KOPT-K1 (cell line): ENCODE data around the gene ST7.

Source experiments
- H3K27ac ChIP-seq: fragments of 200-600 bp; sonication (generic); 2 replicates; pipeline ENCODE4 v1.5.1; 2016; ENCODE audit warnings: antibody characterized with exemption, mild to moderate bottlenecking, low read depth, low read length; ENCODE audit not compliant: poor library complexity, severe bottlenecking
- H3K36me3 ChIP-seq: fragments of 200-600 bp; sonication (generic); 2 replicates; pipeline ENCODE4 v1.5.1; 2017; ENCODE audit warnings: antibody characterized with exemption, mild to moderate bottlenecking, low read length, moderate library complexity; ENCODE audit not compliant: insufficient read depth
- H3K9me3 ChIP-seq: fragments of 200-600 bp; sonication (generic); 2 replicates; pipeline ENCODE4 v1.5.1; 2017; ENCODE audit warnings: antibody characterized with exemption, low read length, mild to moderate bottlenecking; ENCODE audit not compliant: insufficient read depth, poor library complexity, severe bottlenecking

The ST7 gene

DNA sequence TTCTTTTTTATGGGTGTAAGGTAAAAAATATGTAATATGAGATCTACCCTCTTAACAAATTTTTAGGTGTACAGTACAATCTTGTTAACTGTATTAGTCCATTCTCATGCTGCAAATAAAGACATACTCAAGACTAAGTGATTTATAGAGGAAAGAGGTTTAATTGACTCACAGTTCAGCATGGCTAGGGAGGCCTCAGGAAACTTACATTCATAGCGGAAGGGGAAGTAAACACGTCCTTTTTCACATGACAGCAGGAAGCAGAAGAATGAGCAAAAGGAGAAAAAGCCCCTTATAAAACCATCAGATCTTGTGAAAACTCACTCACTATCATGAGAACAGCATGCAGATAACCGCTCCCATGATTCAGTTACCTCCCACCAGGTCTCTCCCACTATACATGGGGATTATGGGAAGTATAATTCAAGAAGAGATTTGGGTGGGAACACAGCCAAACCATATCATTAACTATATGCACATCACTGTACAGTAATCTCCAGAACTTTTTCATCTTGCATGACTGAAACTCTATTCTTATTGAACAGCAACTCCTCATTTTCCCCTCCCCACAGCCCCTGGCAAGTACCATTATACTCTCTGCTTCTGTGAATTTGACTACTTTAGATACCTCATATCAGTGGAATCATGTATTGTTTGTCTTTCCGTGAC, 242.2 kb downstream of the ST7 start:
- Histone ChIP-seq H3K9me3 (no peaks in the 10 kb centered on the region), H3K27ac (no peak overlapping the region), H3K36me3 (no peaks in the 10 kb centered on the region)

DNA sequence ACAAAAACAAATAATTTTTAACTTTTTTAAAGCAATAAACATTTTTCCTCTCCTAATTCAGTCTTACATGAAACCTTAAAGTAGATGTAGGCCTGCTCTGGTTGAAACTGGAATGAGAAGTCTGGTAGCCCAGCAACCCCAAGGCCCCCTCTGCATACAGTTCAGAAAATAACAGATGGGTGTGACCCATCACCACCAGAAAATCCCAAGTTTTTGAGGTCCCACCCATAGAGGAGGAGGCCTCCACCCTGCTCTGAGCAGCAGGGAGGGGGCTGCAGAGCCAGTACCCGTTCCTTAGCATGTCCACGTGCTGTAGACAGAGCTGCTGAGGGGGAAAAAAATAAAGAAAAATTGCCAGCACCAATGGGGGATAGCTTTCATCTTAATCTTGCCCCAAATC, 246.8 kb downstream of the ST7 start:
- H3K36me3 ChIP-seq = no peaks in the 10 kb centered on the region
- H3K27ac ChIP-seq = no peak overlapping the region
- H3K9me3 ChIP-seq = no peaks in the 10 kb centered on the region

DNA sequence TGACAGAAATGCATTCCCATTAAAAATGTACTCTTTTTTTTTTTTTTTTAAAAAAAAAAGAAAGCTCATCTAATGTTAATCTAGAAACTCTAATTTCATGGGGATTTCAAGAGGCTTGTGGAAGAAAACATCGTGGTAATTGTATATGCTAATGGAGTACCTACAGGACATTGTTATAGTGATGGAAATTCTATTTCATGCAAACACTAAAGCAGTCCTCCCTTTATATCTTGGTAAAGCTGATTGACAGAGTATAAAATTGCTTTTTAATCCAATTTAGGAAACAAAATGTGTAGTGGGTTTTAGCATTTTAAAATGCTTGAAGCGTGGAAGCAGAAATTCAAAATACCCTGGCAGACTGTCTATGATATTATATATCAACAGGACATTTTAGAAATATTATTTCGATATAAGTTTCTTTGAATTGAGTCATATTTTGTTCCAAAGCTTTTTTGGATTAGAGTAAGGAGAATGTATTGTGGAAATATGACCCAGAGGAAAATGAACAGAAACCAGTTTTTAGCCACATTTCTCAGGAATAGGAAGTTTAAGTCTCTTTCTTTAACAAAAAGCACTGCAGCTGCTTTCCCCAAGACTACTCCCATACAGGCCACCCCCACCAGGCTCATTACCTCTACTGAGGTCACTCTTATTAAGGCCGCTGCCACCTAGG, 247.6 kb downstream of the ST7 start:
- Histone ChIP-seq H3K9me3 (no peaks in the 10 kb centered on the region), H3K27ac (no peak overlapping the region)

DNA sequence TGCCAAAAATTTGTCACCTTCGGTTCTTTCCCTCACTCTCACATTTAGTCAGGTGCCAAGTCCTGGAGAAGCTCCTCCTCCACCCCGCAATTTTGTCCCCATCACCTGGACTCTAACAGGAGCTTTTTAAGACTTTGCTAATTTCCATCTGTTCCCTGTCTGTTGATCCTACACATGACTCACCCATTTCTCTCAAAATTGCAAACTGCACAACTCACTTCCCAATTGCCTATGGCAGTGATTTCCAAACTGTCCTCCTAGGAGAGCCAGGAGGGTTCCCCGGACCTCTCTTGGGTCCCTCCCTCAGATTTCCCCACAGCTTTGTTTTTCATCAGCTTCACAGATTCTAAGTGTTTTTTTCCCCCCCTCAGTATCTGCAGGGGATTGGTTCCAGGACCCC, 249.2 kb downstream of the ST7 start:
- Histone ChIP-seq H3K9me3 (no peaks in the 10 kb centered on the region), H3K36me3 (no peaks in the 10 kb centered on the region), H3K27ac (no peak overlapping the region)

More for the DNA sequence above, 247.6 kb downstream of the ST7 start:
- no peaks in the 10 kb centered on the region for H3K36me3 ChIP-seq

DNA sequence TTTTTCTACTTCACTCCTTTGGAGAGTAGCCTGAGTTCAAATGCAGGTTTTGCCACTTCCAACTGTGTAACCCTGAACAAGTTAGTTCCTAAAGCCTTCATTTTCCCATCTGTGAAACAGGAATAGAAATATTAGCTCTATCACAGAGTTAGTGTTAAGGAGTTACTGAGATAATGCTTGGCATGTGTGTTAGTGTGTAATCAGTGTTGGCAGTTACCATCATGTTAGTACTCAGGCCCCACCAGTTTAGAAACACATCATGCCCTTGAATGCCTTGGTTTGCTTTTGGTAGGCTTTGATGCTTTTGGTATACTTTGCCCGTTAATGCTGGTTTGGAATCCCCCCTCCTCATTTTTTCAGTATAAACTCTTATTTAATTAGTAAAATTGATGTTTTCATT, 249.9 kb downstream of the ST7 start:
- Histone ChIP-seq H3K9me3 (no peaks in the 10 kb centered on the region), H3K27ac (no peak overlapping the region), H3K36me3 (no peaks in the 10 kb centered on the region)

DNA sequence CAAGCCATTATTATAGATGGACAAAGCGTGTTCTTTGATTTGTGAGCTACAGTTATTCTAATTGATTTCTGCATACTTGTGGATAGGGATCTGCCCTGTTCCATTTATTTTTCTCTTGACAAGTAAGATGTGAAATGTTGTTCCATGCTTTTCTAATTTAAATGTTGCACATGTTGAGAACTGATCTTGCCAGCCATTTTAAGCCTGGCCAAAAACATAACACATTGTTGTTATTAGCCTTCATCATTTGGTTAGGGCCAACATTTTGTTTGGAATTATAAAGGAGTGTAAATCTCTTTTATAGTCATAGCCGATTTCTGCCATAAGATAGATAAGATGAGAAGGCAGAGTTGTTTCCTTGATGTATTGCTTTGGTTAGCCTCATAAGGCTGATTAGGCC, 252.6 kb downstream of the ST7 start:
- H3K9me3 ChIP-seq = no peaks in the 10 kb centered on the region
- H3K27ac ChIP-seq = no peak overlapping the region
- H3K36me3 ChIP-seq = no peaks in the 10 kb centered on the region

DNA sequence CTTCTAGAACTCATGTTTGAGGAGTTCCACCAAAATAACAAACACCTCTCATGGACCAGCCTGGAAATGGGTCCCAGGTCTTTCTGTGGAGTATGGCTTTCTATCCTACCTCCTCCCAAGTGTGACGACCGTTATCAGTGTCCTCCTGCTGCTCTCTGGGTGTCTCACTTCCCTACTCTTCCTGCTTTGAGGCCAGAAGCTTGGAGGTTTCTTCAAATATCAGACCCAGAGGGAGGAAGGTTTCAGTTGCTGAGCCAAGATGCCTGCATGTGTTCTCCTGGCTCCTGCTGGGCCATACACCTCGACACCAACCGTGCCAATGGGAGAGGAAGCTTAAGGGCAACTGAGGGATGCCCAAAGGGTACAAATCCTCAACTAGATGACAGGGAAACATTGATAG, 255.0 kb downstream of the ST7 start:
- no peaks in the 10 kb centered on the region for H3K36me3 ChIP-seq
- no peak overlapping the region for H3K27ac ChIP-seq
- no peaks in the 10 kb centered on the region for H3K9me3 ChIP-seq

DNA sequence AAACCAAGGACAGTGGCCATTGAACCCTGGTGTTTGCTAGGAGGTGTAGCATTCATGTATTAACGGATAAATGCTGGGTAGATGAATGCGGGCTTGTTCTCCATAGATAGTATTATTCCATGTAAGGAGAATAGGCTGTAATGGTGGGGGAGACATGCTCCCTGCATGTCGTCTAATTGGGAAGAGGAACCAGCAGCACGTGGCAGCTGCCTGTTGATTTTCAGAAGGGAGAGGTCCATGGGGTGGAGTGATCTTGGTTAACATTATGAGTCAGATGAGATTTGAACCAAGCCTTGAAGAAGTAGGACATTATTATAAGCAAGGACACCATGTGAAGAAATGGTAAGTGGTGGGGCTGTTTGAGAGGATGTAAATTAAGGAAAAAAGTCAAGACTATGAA, 257.1 kb downstream of the ST7 start:
- H3K36me3 ChIP-seq = no peaks in the 10 kb centered on the region
- H3K27ac ChIP-seq = no peak overlapping the region

DNA sequence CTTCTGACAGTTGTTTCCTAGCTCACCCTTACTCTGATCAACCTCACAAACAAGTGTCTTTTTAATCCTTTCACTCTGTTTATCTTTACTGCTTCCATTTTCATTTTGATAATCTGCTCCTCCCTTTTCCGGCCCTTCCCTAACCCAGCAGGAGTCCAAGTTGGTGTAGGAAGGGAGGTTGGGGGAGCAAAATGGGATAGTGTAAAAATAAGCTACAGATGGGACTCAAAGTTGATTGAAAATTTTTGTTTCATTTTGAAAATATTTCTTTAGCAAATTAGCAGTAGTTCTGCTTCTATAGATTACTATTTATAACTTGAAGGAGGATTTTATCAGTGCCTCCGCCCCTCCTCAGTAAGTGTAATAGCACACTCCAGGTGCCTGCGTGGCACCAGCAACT, 257.6 kb downstream of the ST7 start:
- no peaks in the 10 kb centered on the region for H3K9me3 ChIP-seq
- no peak overlapping the region for H3K27ac ChIP-seq
- H3K36me3 ChIP-seq = no peaks in the 10 kb centered on the region

More for the DNA sequence above, 257.1 kb downstream of the ST7 start:
- no peaks in the 10 kb centered on the region for H3K9me3 ChIP-seq

DNA sequence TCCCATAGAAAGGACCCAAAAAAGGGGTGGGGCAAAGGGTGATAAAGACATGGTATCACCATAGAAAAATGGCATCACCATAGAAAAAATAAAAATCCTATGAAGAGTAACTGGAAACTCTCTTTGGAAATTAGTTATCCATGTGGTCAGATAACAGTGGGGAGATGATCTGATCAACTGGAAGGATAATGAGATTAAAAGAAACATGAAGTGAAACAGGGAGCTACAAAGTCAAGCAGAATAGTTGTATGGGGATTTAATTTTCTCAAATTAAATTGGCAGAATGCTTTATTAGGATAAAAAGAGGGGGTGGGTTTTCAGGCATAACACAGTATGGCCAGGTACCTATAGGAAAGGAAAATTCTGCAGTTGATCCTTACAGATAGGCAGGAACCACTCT, 258.3 kb downstream of the ST7 start:
- H3K9me3 ChIP-seq = no peaks in the 10 kb centered on the region
- no peaks in the 10 kb centered on the region for H3K36me3 ChIP-seq
- H3K27ac ChIP-seq = no peak overlapping the region

DNA sequence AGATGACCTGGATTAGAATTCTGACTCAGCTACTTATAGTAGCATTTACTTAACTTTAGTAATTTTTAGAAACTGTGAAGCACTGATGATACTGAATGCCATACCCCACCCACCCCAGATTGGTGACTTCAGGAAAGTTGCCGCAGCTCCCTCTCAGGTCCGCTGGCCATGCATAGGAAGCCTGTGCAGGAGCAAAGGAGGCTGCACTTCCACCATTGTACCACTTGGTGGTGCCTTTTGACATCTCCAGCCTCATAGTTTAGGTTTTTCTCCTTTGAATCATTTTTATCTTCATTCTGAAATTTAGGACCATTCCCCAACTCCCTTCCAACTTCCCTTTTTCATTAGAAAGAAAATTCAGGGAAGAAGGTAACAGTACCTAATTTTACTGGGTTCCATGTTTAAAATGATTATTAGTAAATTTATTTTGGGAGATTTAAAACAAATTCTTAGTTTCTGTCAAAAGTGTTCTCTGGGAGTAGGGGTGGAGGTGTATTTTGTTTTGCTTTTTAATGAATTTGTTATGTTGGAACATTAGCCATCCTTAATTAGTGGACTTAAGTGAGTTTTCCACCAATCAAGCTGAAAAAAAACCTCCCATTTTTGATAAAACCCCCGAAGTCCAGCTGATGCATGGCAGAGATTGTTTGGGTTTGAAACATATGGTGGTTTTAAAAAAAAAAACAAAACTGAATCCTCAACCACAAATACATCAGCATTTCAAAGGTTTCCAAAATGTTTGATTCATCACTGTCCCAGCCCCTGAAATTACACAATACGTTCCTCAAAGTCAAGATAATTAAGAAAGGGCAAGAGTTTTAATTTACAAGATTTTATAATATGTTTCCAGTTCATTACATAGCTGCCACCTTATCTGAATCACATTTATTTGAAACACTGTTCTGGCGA, 259.9 kb downstream of the ST7 start:
- no peak overlapping the region for H3K27ac ChIP-seq
- H3K36me3 ChIP-seq = no peaks in the 10 kb centered on the region
- H3K9me3 ChIP-seq = no peaks in the 10 kb centered on the region

DNA sequence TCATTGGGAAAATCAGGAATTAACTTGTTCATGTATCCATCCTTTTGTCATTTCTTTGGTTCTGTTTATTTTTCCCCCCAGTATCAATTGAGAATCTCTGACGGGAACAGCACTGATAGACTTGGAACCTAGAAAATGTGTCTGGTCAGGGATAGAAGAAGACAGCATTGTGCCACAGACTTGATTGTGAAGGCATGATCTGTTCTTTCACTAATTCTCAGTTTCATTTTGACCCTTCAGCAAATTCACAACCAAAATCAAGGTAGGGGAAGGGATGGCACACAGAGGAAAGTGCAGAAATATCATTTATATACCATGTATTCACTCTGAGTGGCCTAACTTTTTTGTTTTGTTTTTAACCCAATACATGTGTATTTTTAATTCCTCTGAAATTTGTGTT, 262.7 kb downstream of the ST7 start:
- H3K27ac ChIP-seq = no peak overlapping the region
- H3K36me3 ChIP-seq = no peaks in the 10 kb centered on the region
- H3K9me3 ChIP-seq = no peaks in the 10 kb centered on the region

DNA sequence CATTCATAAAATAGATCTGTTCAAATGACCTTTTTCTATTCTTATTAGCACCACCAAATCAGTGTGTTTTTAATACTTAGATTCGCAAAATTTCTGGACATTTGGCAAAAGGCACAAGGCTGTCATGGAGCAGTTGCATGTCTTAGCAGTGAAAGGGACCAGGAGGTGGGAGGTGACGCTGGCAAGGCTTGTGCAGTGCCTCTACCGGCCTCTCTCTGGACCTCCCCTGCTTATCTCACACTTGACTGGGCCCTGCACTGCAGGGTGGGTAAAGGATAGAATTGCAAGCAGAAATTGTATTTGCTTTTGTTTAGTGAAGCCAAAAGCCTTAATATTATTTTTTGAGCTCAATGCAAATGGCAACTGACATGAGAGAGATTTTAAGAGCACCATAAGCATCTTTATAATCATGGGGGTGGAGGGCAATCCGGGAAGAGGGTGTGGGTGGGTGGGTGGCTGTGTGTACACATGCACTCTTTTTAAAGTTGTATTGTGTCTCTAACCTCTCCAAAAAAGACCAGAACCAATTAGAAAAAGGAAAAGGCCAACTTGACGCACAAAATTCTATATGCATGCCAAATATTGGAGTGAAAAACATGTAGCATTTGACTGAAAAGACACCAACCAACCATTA, 263.3 kb downstream of the ST7 start:
- Histone ChIP-seq H3K9me3 (no peaks in the 10 kb centered on the region), H3K36me3 (no peaks in the 10 kb centered on the region), H3K27ac (no peak overlapping the region)

DNA sequence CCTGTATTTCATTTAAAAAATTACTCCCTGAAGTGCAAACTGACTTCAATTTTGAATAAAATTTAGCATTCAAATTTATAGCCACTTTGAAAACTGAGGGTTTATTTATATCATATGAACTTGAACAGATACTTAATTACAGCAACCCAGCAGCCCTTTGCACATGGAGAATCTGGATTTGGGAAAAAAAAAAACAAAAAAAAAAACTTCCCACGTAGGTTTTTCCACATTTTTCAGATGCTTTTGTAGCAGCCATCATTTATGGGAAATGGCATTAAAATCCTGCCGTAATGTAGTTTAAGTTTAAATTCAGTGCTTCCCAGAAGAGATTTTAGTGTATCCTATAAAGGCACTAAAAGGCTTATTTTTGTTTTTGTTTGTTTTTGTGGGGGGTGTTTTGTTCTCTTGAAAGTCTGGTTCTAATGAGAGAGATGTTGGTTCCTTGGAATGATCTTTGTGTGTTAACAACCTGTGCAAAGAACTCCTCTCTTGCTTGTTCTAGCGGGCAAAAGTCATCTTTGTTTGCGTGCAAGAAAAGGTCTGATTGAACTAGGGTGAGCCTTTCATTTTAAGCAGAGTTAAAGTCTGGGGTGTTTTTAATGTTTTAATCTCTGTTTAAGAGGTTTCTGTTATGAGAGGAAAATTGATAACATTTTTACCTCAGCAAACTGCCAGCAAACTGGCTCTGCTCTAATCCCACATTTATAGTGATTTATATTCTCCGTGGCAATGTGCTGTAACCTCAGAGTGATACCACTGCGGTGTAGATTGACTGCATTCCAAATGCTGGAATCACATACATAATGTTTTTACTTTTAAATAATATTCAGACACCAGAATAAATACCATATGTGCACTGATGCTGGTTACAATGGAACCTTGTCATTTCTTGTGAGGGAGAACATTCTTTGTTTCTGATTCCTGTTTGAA, 264.1 kb downstream of the ST7 start:
- H3K36me3 ChIP-seq = no peaks in the 10 kb centered on the region
- no peak overlapping the region for H3K27ac ChIP-seq
- no peaks in the 10 kb centered on the region for H3K9me3 ChIP-seq
